ENCODE measurements around the gene MYL5. TPM values are rescaled to one million over a fixed set of nuclear protein-coding genes. Genes with fewer than 3 reads are reported as not detected.

MYL5 gene
- polyA plus RNA-seq, 1 donor from 2014 or later, result 15.1 TPM

DNA sequence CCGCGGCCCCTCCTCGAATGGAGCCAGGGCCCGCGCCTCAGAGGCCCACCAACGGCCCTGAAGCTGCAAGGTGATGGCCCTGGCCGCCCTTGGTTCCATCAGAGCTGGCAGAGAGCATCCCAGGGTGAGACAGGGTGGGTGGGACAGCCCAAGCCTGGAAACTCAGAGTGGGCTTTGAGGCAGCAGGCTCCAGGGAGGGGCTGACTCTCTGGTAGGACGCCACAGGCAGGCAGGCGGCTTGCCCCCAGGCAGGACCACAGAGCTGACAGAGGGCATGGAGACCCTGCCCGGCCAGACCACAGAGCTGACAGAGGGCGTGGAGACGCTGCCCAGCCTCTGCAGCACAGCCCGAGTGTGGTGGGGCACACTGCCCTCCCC, 4.8 kb downstream of the MYL5 start:
- TF ChIP-seq TAF1 (IDR thresholded peaks at IDR 0.05; ENCODE audit: low read depth), result no peak
- no peak for TF ChIP-seq RAD21 (conservative IDR thresholded peaks at IDR 0.05)
- no peak for TF ChIP-seq EP300 (conservative IDR thresholded peaks at IDR 0.05; ENCODE audit: poor library complexity, severe bottlenecking)
- no peak for TF ChIP-seq MXI1 (conservative IDR thresholded peaks at IDR 0.05; ENCODE audit: poor library complexity, severe bottlenecking)
- no peaks in the 10 kb centered on the region for H3K27me3 ChIP-seq (ENCODE audit: insufficient read depth, low read depth, low read length)
- H3K9ac ChIP-seq (ENCODE audit: low read length), result no peak overlapping the region

GRCh38 chr4:679629-680028, 5.3 kb downstream of the MYL5 start:
- H3K9ac ChIP-seq (ENCODE audit: low read length), result no peak overlapping the region
- no peaks in the 10 kb centered on the region for H3K36me3 ChIP-seq (ENCODE audit: insufficient read depth, low read length)
- no peak overlapping the region for H3K27ac ChIP-seq (ENCODE audit: low read length)
- TF ChIP-seq CTCF (IDR thresholded peaks at IDR 0.05; ENCODE audit: poor library complexity, severe bottlenecking), result no peak
- no peak for TF ChIP-seq POLR2AphosphoS5 (IDR thresholded peaks at IDR 0.05)
- no peak for TF ChIP-seq TAF1 (IDR thresholded peaks at IDR 0.05; ENCODE audit: low read depth)
- TF ChIP-seq MXI1 (conservative IDR thresholded peaks at IDR 0.05; ENCODE audit: poor library complexity, severe bottlenecking), result no peak
- TF ChIP-seq EP300 (conservative IDR thresholded peaks at IDR 0.05; ENCODE audit: poor library complexity, severe bottlenecking), result no peak
- TF ChIP-seq SMC3 (conservative IDR thresholded peaks at IDR 0.05; ENCODE audit: poor library complexity), result no peak
- no peak for TF ChIP-seq REST (IDR thresholded peaks at IDR 0.05; ENCODE audit: borderline replicate concordance)
- no peak for TF ChIP-seq RAD21 (conservative IDR thresholded peaks at IDR 0.05)
- no peak for TF ChIP-seq EZH2 (IDR thresholded peaks at IDR 0.05; ENCODE audit: borderline replicate concordance, insufficient read depth, low read length, poor library complexity, severe bottlenecking)
- H4K20me1 ChIP-seq (ENCODE audit: insufficient read depth), result no peaks in the 10 kb centered on the region
- H3F3A ChIP-seq (ENCODE audit: insufficient read depth, low read length, poor library complexity, severe bottlenecking), result no peaks in the 10 kb centered on the region
- no peaks in the 10 kb centered on the region for H3K9me2 ChIP-seq (ENCODE audit: insufficient read depth, low read length)
- no peaks in the 10 kb centered on the region for H3K9me3 ChIP-seq (ENCODE audit: low read length)
- no peaks in the 10 kb centered on the region for H3K27me3 ChIP-seq (ENCODE audit: insufficient read depth, low read depth, low read length)
- no peak overlapping the region for H2AFZ ChIP-seq (ENCODE audit: low read depth, low read length)
- H3K4me2 ChIP-seq (ENCODE audit: low read length), result no peak overlapping the region
- peaks cover 3% of the 10 kb centered on the region for H3K79me2 ChIP-seq (replicated peaks; ENCODE audit: insufficient read depth, low read length)
- no peak overlapping the region for H3K4me3 ChIP-seq (ENCODE audit: low read length)

More for the DNA sequence above, 4.8 kb downstream of the MYL5 start:
- no peaks in the 10 kb centered on the region for H3K9me3 ChIP-seq (ENCODE audit: low read length)
- no peaks in the 10 kb centered on the region for H3K9me2 ChIP-seq (ENCODE audit: insufficient read depth, low read length)
- no peaks in the 10 kb centered on the region for H3F3A ChIP-seq (ENCODE audit: insufficient read depth, low read length, poor library complexity, severe bottlenecking)
- H3K27ac ChIP-seq (ENCODE audit: low read length), result no peak overlapping the region
- no peak overlapping the region for H3K4me3 ChIP-seq (ENCODE audit: low read length)
- no peaks in the 10 kb centered on the region for H4K20me1 ChIP-seq (ENCODE audit: insufficient read depth)
- H3K36me3 ChIP-seq (ENCODE audit: insufficient read depth, low read length), result no peaks in the 10 kb centered on the region
- H3K79me2 ChIP-seq (replicated peaks; ENCODE audit: insufficient read depth, low read length), result peaks cover 3% of the 10 kb centered on the region
- H3K4me2 ChIP-seq (ENCODE audit: low read length), result no peak overlapping the region
- no peak overlapping the region for H2AFZ ChIP-seq (ENCODE audit: low read depth, low read length)

All from neural cell (in vitro differentiated cells).